Body of pancreas (tissue), 4 donors: Measurements from ENCODE around the gene RNF224.

Source experiments
- CTCF ChIP-seq, 7 experiments: fragments of 450-650 bp in 4 of 7; fragments of 200-600 bp in 3 of 7; sonication (generic) in 3 of 7; IDR thresholded peaks; one replicate each; pipeline ENCODE4 v1.5.1; 2016 to 2019; ENCODE audit warnings: antibody characterized with exemption in 7 of 7
- POLR2A ChIP-seq, 3 donors: fragments of 450-650 bp; IDR thresholded peaks; one replicate each; pipeline ENCODE4 v1.6.1; 2016; ENCODE audit warnings: antibody characterized with exemption in 3 of 3, mild to moderate bottlenecking in 2 of 3

DNA sequence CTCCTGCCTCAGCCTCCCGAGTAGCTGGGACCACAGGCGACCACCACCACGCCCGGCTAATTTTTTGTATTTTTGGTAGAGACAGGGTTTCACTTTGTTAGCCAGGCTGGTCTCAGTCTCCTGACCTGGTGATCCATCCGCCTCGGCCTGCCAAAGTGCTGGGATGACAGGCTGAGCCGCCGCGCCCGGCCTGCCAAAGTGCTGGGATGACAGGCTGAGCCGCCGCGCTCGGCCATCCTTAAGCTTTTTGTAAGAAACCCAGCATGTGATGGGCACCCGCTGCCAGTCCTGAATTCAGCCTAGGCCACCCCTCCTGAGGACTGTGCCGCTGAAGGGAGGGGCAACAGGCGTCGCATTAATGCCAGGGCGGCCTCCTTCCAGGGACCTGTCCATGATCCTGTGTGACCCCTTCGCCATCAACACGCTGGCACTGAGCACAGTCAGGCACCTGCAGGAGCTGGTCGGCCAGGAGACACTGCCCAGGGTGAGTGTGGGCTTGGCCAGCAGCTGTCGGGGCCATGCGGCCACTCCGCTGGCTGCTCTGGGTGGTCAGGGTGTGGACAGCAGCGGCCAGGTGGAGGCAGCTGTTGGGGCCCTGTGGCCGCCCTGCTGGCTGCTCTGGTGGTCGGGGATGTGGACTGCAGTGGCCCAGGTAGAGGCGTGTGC is 38.3 kb downstream of the RNF224 start:
- TF ChIP-seq POLR2A (IDR thresholded peaks at IDR 0.05) = no peak
- no peak for TF ChIP-seq CTCF (IDR thresholded peaks at IDR 0.05)
